ENCODE measurements around the gene ZNF284. TPM values are rescaled to one million over a fixed set of nuclear protein-coding genes. Genes with fewer than 3 reads are reported as not detected.
A peak's percentile ranks its signal among the peaks of the same experiment; 100 is the strongest.

Gene ZNF284
- total and polyA plus RNA-seq, 2 experiments from 2014 or later: 1.9 to 2.0 TPM

GRCh38 chr19:44072543-44073401 lies 813 bp downstream of the ZNF284 start:
- peak; percentile 44 for DNase-seq
- Histone ChIP-seq H3K9me3 (ENCODE audit: low read depth) (no peaks in the 10 kb centered on the region), H3K4me1 (ENCODE audit: insufficient read depth) (peaks cover 6% of the 10 kb centered on the region; the same call in 1 of the 2 replicates), H3K9ac (peak overlapping the region; percentile 71), H4K20me1 (ENCODE audit: insufficient read depth) (no peaks in the 10 kb centered on the region), H3K9me2 (ENCODE audit: insufficient read depth) (no peaks in the 10 kb centered on the region), H3K27me3 (replicated peaks; ENCODE audit: insufficient read depth) (no peaks in the 10 kb centered on the region), H3K4me3 (peak overlapping the region; percentile 95), H3K36me3 (ENCODE audit: low read depth) (peaks cover 1% of the 10 kb centered on the region; the same call in 1 of the 2 replicates), H2AFZ (peak overlapping the region; percentile 100), H3K79me2 (ENCODE audit: insufficient read depth) (peaks cover 46% of the 10 kb centered on the region), H3K27ac (no peak overlapping the region), H3F3A (ENCODE audit: insufficient read depth) (no peaks in the 10 kb centered on the region), H3K4me2 (ENCODE audit: unreplicated experiment) (peak overlapping the region; percentile 96)
- TF ChIP-seq EZH2phosphoT487 (IDR thresholded peaks at IDR 0.05; ENCODE audit: insufficient read depth, low read depth) (no peak), EZH2 (IDR thresholded peaks at IDR 0.05; ENCODE audit: insufficient read depth, poor library complexity, severe bottlenecking) (no peak)
- WGBS, 2 experiments (ENCODE audit: low coverage in 1 of 2, low lambda C conversion rate in 2 of 2, missing lambda C conversion rate in 2 of 2): 14% methylated on average over 18 of the region's 18 CpGs
- in situ Hi-C loops (cut with MboI): no loop called here

- Histone ChIP-seq H3K4me1 (ENCODE audit: insufficient read depth) (peaks cover 6% of the 10 kb centered on the region; the same call in 1 of the 2 replicates), H2AFZ (no peak overlapping the region), H3K9me2 (ENCODE audit: insufficient read depth) (no peaks in the 10 kb centered on the region), H3K36me3 (ENCODE audit: low read depth) (peaks cover 6% of the 10 kb centered on the region; the same call in 1 of the 2 replicates), H3K79me2 (ENCODE audit: insufficient read depth) (peaks cover 46% of the 10 kb centered on the region), H3K4me2 (ENCODE audit: unreplicated experiment) (no peak overlapping the region), H3K27ac (no peak overlapping the region), H4K20me1 (ENCODE audit: insufficient read depth) (no peaks in the 10 kb centered on the region), H3K27me3 (replicated peaks; ENCODE audit: insufficient read depth) (no peaks in the 10 kb centered on the region), H3K9me3 (ENCODE audit: low read depth) (no peaks in the 10 kb centered on the region), H3K4me3 (no peak overlapping the region), H3F3A (ENCODE audit: insufficient read depth) (no peaks in the 10 kb centered on the region), H3K9ac (no peak overlapping the region)
- WGBS, 2 experiments (ENCODE audit: low coverage in 1 of 2, low lambda C conversion rate in 2 of 2, missing lambda C conversion rate in 2 of 2): 80% methylated on average over 2 of the region's 2 CpGs
- no peak for TF ChIP-seq EZH2phosphoT487 (IDR thresholded peaks at IDR 0.05; ENCODE audit: insufficient read depth, low read depth)
- TF ChIP-seq EZH2 (IDR thresholded peaks at IDR 0.05; ENCODE audit: insufficient read depth, poor library complexity, severe bottlenecking): no peak
- DNase-seq: no peak
- in situ Hi-C loops (cut with MboI): no loop called here
Measured at GRCh38 chr19:44076325-44076724, 4.4 kb downstream of the ZNF284 start.

GRCh38 chr19:44092108-44092507 lies 20.1 kb downstream of the ZNF284 start:
- no peak overlapping the region for H3K4me3 ChIP-seq
- H3K36me3 ChIP-seq (ENCODE audit: low read depth): no peaks in the 10 kb centered on the region; the same call in 1 of the 2 replicates
- DNase-seq: no peak
- H3K27ac ChIP-seq: no peak overlapping the region
- H4K20me1 ChIP-seq (ENCODE audit: insufficient read depth): no peaks in the 10 kb centered on the region
- H3K27me3 ChIP-seq (replicated peaks; ENCODE audit: insufficient read depth): no peaks in the 10 kb centered on the region
- no peaks in the 10 kb centered on the region for H3K9me3 ChIP-seq (ENCODE audit: low read depth)
- in situ Hi-C loops (cut with MboI): no loop called here
- no peaks in the 10 kb centered on the region for H3K4me1 ChIP-seq (ENCODE audit: insufficient read depth)
- no peak overlapping the region for H3K9ac ChIP-seq
- no peak for TF ChIP-seq EZH2phosphoT487 (IDR thresholded peaks at IDR 0.05; ENCODE audit: insufficient read depth, low read depth)
- TF ChIP-seq EZH2 (IDR thresholded peaks at IDR 0.05; ENCODE audit: insufficient read depth, poor library complexity, severe bottlenecking): no peak
- no peak overlapping the region for H3K4me2 ChIP-seq (ENCODE audit: unreplicated experiment)
- H3F3A ChIP-seq (ENCODE audit: insufficient read depth): 0 out of 2 replicates have a peak, but pooled peaks cover 3% of the 10 kb centered on the region
- H2AFZ ChIP-seq: no peak overlapping the region
- H3K79me2 ChIP-seq (ENCODE audit: insufficient read depth): peaks cover 28% of the 10 kb centered on the region
- 65% methylated on average over 4 of the region's 4 CpGs for WGBS, 2 experiments (ENCODE audit: low coverage in 1 of 2, low lambda C conversion rate in 2 of 2, missing lambda C conversion rate in 2 of 2)
- H3K9me2 ChIP-seq (ENCODE audit: insufficient read depth): no peaks in the 10 kb centered on the region

GRCh38 chr19:44093931-44094765 lies 22.2 kb downstream of the ZNF284 start, which contains the start of gene ZNF224:
ZNF224 (plus strand) TSS chr19:44094361; CDS start chr19:44097874, 3,513 bp downstream.
- peaks cover 8% of the 10 kb centered on the region; the same call in 1 of the 2 replicates for H3K36me3 ChIP-seq (ENCODE audit: low read depth)
- no peaks in the 10 kb centered on the region for H3K4me1 ChIP-seq (ENCODE audit: insufficient read depth)
- H3K4me3 ChIP-seq: peak within 1 kb of the TSS; percentile 83
- peak within 1 kb of the TSS; percentile 85 for H3K4me2 ChIP-seq (ENCODE audit: unreplicated experiment)
- H3K79me2 ChIP-seq (ENCODE audit: insufficient read depth): peaks cover 47% of the 10 kb centered on the region
- peak within 1 kb of the TSS; percentile 60 for H3K27ac ChIP-seq
- H4K20me1 ChIP-seq (ENCODE audit: insufficient read depth): no peaks in the 10 kb centered on the region
- no peaks in the 10 kb centered on the region for H3K9me3 ChIP-seq (ENCODE audit: low read depth)
- peak within 1 kb of the TSS; percentile 99 for H2AFZ ChIP-seq
- no peak for TF ChIP-seq EZH2phosphoT487 (IDR thresholded peaks at IDR 0.05; ENCODE audit: insufficient read depth, low read depth)
- TF ChIP-seq EZH2 (IDR thresholded peaks at IDR 0.05; ENCODE audit: insufficient read depth, poor library complexity, severe bottlenecking): no peak
- WGBS, 2 experiments (ENCODE audit: low coverage in 1 of 2, low lambda C conversion rate in 2 of 2, missing lambda C conversion rate in 2 of 2): 2% methylated on average over 50 of the region's 50 CpGs
- H3F3A ChIP-seq (ENCODE audit: insufficient read depth): 0 out of 2 replicates have a peak, but pooled peaks cover 3% of the 10 kb centered on the region
- no peaks in the 10 kb centered on the region for H3K9me2 ChIP-seq (ENCODE audit: insufficient read depth)
- in situ Hi-C loops (cut with MboI): no loop called here
- DNase-seq: peak; percentile 96
- peak within 1 kb of the TSS; percentile 87 for H3K9ac ChIP-seq
- H3K27me3 ChIP-seq (replicated peaks; ENCODE audit: insufficient read depth): no peaks in the 10 kb centered on the region
